T-cell (primary cell): ENCODE results near the gene ING1. TPM values are rescaled to one million over a fixed set of nuclear protein-coding genes. Genes with fewer than 3 reads are reported as not detected.

Experiments
- ATAC-seq, 4 experiments: fragments of 200-7000 bp in 3 of 4; fragments of 150-1000 bp in 1 of 4; cut with Tn5 transposase; replicated peaks in 1 of 4; 1 replicate in 3 of 4; 2 replicates in 1 of 4; pipeline ENCODE4 v1.10.0; 2021; ENCODE audit warnings: moderate library complexity in 3 of 4, mild to moderate bottlenecking in 2 of 4, moderate number of reproducible peaks in 1 of 4
- CTCF ChIA-PET, 2 donors: fragments of 300-600 bp; sonication (Branson Sonifier 250); formaldehyde crosslinking; loops; one replicate each; lab custom pipeline; 2022; ENCODE audit warnings: antibody characterized with exemption in 2 of 2; lab: Charles Lee
- POLR2A ChIA-PET, 2 donors: fragments of 300-600 bp; sonication (Branson Sonifier 250); formaldehyde crosslinking; loops; one replicate each; lab custom pipeline; 2022; ENCODE audit warnings: antibody characterized with exemption in 2 of 2; lab: Charles Lee
- DNase-seq, 35 experiments: peaks; one replicate each; pipeline versions ENCODE4 v3.0.0 to v3.0.0-alpha.2; 2013 to 2023
- H3K27ac ChIP-seq: one replicate; pipeline ENCODE4 v1.5.1; 2013; ENCODE audit warnings: low read length
- H3K27me3 ChIP-seq, 2 experiments: replicated peaks in 1 of 2; 1 replicate in 1 of 2; 2 replicates in 1 of 2; pipeline versions ENCODE4 v1.6.1 to v1.7.0; 2013; ENCODE audit warnings: low read length in 1 of 2, mixed read lengths in 1 of 2; ENCODE audit not compliant: control insufficient read depth in 2 of 2, insufficient read depth in 2 of 2; ENCODE audit errors: extremely low read depth in 1 of 2
- H3K36me3 ChIP-seq, 2 donors: 1 replicate in 1 of 2; 2 replicates in 1 of 2; pipeline versions ENCODE4 v1.6.1 to v1.7.0; 2013; ENCODE audit warnings: low read length in 1 of 2; ENCODE audit not compliant: control insufficient read depth in 2 of 2, insufficient read depth in 1 of 2; ENCODE audit errors: extremely low read depth in 1 of 2
- H3K4me1 ChIP-seq, 2 experiments: 1 replicate in 1 of 2; 2 replicates in 1 of 2; pipeline versions ENCODE4 v1.6.1 to v1.7.0; 2013; ENCODE audit warnings: low read length in 2 of 2, mixed read lengths in 1 of 2; ENCODE audit not compliant: insufficient read depth in 2 of 2, control insufficient read depth in 1 of 2; ENCODE audit errors: extremely low read depth in 1 of 2
- H3K4me3 ChIP-seq, 2 donors: 1 replicate in 1 of 2; 2 replicates in 1 of 2; pipeline versions ENCODE4 v1.5.1 to v1.7.0; 2013; ENCODE audit warnings: mild to moderate bottlenecking in 2 of 2, low read length in 1 of 2, moderate library complexity in 1 of 2; ENCODE audit not compliant: control insufficient read depth in 1 of 2; ENCODE audit errors: extremely low read depth in 1 of 2
- H3K9me3 ChIP-seq: 2 replicates; pipeline ENCODE4 v1.7.0; 2013
- H3K27ac Mint-ChIP-seq, 2 donors: one replicate each; pipeline ENCODE4 v1.8.0; 2020 to 2021; ENCODE audit warnings: mild to moderate bottlenecking in 2 of 2, mixed read lengths in 2 of 2
- H3K27me3 Mint-ChIP-seq, 2 donors: one replicate each; pipeline ENCODE4 v1.8.0; 2021 to 2022; ENCODE audit warnings: mixed read lengths in 2 of 2
- H3K36me3 Mint-ChIP-seq: one replicate; pipeline ENCODE4 v1.8.0; 2021; ENCODE audit warnings: mixed read lengths
- H3K4me1 Mint-ChIP-seq, 3 donors: one replicate each; pipeline ENCODE4 v1.8.0; 2020 to 2022; ENCODE audit warnings: mixed read lengths in 3 of 3, mild to moderate bottlenecking in 1 of 3
- H3K4me3 Mint-ChIP-seq, 3 donors: one replicate each; pipeline ENCODE4 v1.8.0; 2020 to 2022; ENCODE audit warnings: mild to moderate bottlenecking in 3 of 3, mixed read lengths in 3 of 3, moderate library complexity in 3 of 3
- H3K9me3 Mint-ChIP-seq, 3 donors: one replicate each; pipeline ENCODE4 v1.8.0; 2020 to 2022; ENCODE audit warnings: mixed read lengths in 3 of 3
- WGBS: methylation state at CpG from one replicate; pipeline ENCODE4 v1.1.5; 2013; ENCODE audit warnings: missing lambda C conversion rate; ENCODE audit not compliant: insufficient coverage; 5-methylcytosine and 5-hydroxymethylcytosine counted together
- total RNA-seq, 35 experiments: library from RNA in 6 of 35; stranded (reverse) in 6 of 35; fragments of 120-200 nt in 1 of 35; gene quantifications; one replicate each; pipeline versions ENCODE4 v1.2.1 to v1.2.4 and lab custom pipeline; 2013 to 2026

Gene ING1
- total RNA-seq, 5 donors from 2014 or later (not counting 1 experiment from before 2014, with no cell fraction given) = 9.9 to 29.4 (median 25.8) TPM

GRCh38 chr13:110682746-110683145 is 30.8 kb upstream of the ING1 start:
- WGBS = 92% methylated on average over 6 of the region's 12 CpGs
- H3K27me3 Mint-ChIP-seq = no peaks in the 10 kb centered on the region
- Histone ChIP-seq H3K36me3 (peaks cover 21 to 80% of the 10 kb centered on the region in 2 donors), H3K4me1 (peaks cover 0 to 1% of the 10 kb centered on the region in 2 experiments), H3K27ac (no peak overlapping the region), H3K4me3 (no peak overlapping the region), H3K27me3 (no peaks in the 10 kb centered on the region), H3K9me3 (no peaks in the 10 kb centered on the region)
- H3K4me3 Mint-ChIP-seq = no peak overlapping the region
- no peak for DNase-seq
- peaks cover 40% of the 10 kb centered on the region for H3K36me3 Mint-ChIP-seq
- ChIA-PET POLR2A (interaction anchor here in 1 of 2 donors (0.6 kb wide), 1 partner anchor 22 kb away, joined by 3 read pairs; no protein-coding TSS in a partner anchor), CTCF (interaction anchor here (0.6 to 1.9 kb wide), 13 partner anchors 13 to 278 kb away, joined by 3 to 17 read pairs (median 5); partner anchors contain the start of gene CARS2 (in 1 of the 2))
- H3K9me3 Mint-ChIP-seq = no peaks in the 10 kb centered on the region
- peaks cover 0 to 5% (median 3%) of the 10 kb centered on the region in 3 donors for H3K4me1 Mint-ChIP-seq
- no peak for ATAC-seq
- no peak overlapping the region for H3K27ac Mint-ChIP-seq

GRCh38 chr13:110683203-110683883 is 30.2 kb upstream of the ING1 start:
- CTCF ChIA-PET = interaction anchor here (0.6 to 1.9 kb wide), 15 partner anchors 13 to 139 kb away, joined by 3 to 17 read pairs (median 5); partner anchors contain the start of gene CARS2 (in 1 of the 2)
- Histone ChIP-seq H3K4me3 (no peak overlapping the region), H3K27ac (no peak overlapping the region), H3K4me1 (no peaks in the 10 kb centered on the region), H3K36me3 (peaks cover 15 to 75% of the 10 kb centered on the region in 2 donors), H3K27me3 (no peaks in the 10 kb centered on the region), H3K9me3 (no peaks in the 10 kb centered on the region)
- H3K27ac Mint-ChIP-seq = no peak overlapping the region
- ATAC-seq (peak in 3 of 4 experiments; percentile 67 to 71 (median 70)), DNase-seq (peak in 8 of 35 experiments; percentile 13 to 47 (median 22))
- H3K4me1 Mint-ChIP-seq = peaks cover 0 to 3% (median 1%) of the 10 kb centered on the region in 3 donors
- no CpG with 5 or more reads among the region's 5 CpGs for WGBS
- peaks cover 36% of the 10 kb centered on the region for H3K36me3 Mint-ChIP-seq
- H3K4me3 Mint-ChIP-seq = no peak overlapping the region
- POLR2A ChIA-PET = interaction anchor here in 1 of 2 donors (0.6 kb wide), 1 partner anchor 23 kb away, joined by 3 read pairs; no protein-coding TSS in a partner anchor
- H3K27me3 Mint-ChIP-seq = no peaks in the 10 kb centered on the region
- no peaks in the 10 kb centered on the region for H3K9me3 Mint-ChIP-seq

DNA sequence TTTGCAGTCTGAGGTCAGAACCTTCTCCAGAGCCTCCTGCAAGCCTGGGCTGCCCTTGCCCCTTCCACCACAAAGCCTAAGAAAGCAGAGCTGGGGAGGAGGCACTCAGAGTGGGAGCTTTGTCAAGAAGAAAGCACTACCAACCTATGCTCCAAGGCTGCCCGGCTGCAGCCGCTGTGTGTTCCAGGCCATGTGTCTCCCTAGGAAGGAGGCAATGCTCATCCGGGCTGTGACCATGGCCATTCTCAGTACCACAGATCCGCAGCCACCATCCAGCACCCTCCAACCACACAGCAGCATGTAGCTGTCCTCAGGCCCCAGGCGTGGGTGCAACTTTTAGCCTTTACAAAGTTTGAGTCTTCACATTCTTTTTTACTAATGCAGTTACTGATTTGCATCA is 29.6 kb upstream of the ING1 start:
- ATAC-seq = no peak
- H3K36me3 Mint-ChIP-seq = peaks cover 30% of the 10 kb centered on the region
- H3K4me1 Mint-ChIP-seq = peaks cover 0 to 3% (median 0%) of the 10 kb centered on the region in 3 donors
- no peak overlapping the region for H3K27ac Mint-ChIP-seq
- 98% methylated on average over 5 of the region's 5 CpGs for WGBS
- no peaks in the 10 kb centered on the region for H3K4me1 ChIP-seq
- H3K4me3 Mint-ChIP-seq = no peak overlapping the region
- no peaks in the 10 kb centered on the region for H3K27me3 Mint-ChIP-seq
- H3K9me3 Mint-ChIP-seq = no peaks in the 10 kb centered on the region
- H3K27me3 ChIP-seq = no peaks in the 10 kb centered on the region
- ChIA-PET CTCF (interaction anchor here (0.6 to 1.9 kb wide), 12 partner anchors 14 to 138 kb away, joined by 3 to 17 read pairs (median 4); no protein-coding TSS in a partner anchor), POLR2A (no interaction called here)
- no peak overlapping the region for H3K4me3 ChIP-seq
- peaks cover 11 to 70% of the 10 kb centered on the region in 2 donors for H3K36me3 ChIP-seq
- H3K9me3 ChIP-seq = no peaks in the 10 kb centered on the region
- H3K27ac ChIP-seq = no peak overlapping the region
- DNase-seq = no peak

DNA sequence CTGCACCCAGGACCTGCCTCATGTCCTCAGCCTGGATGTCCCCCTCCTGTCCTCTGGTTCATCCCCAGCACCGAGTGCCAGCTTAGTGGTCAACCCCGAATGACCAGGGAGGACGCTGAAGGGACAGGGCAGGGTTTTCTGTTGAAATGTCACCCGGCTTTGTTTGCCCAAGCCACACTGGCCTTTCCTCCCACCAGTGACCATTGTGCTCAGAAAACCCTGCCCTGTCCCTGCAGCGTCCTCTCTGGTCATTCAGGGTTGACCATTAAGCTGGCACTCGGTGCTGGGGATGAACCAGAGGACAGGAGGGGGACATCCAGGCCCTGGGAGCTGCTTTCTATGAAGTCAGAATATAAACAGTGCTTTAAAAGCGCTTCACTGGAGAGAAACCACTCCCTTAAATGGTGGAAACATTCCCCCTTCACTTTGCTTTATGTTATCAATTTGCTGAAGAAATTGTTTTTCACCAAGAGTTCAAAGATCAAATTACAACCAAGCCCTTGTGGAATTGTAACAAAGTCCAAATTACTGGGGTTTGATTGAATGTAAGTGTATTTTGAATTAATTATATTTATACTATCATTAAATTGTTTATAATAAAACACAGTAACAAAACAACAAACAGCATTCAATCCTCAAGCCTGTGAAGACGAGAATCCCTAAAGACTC is 29.0 kb upstream of the ING1 start:
- Mint-ChIP-seq H3K4me1 (peaks cover 0 to 3% (median 0%) of the 10 kb centered on the region in 3 donors), H3K36me3 (peaks cover 32% of the 10 kb centered on the region), H3K4me3 (no peak overlapping the region), H3K9me3 (no peaks in the 10 kb centered on the region), H3K27me3 (no peaks in the 10 kb centered on the region), H3K27ac (no peak overlapping the region)
- POLR2A ChIA-PET = interaction anchor here in 1 of 2 donors (0.6 kb wide), 1 partner anchor 24 kb away, joined by 3 read pairs; no protein-coding TSS in a partner anchor
- CTCF ChIA-PET = interaction anchor here (0.5 to 1.9 kb wide), 8 partner anchors 18 to 292 kb away, joined by 3 to 17 read pairs (median 4); no protein-coding TSS in a partner anchor
- H3K27ac ChIP-seq = no peak overlapping the region
- 93% methylated on average over 5 of the region's 8 CpGs for WGBS
- DNase-seq (no peak), ATAC-seq (no peak)
- peaks cover 8 to 75% of the 10 kb centered on the region in 2 donors for H3K36me3 ChIP-seq
- no peak overlapping the region for H3K4me3 ChIP-seq
- no peaks in the 10 kb centered on the region for H3K27me3 ChIP-seq
- no peaks in the 10 kb centered on the region for H3K4me1 ChIP-seq
- no peaks in the 10 kb centered on the region for H3K9me3 ChIP-seq

GRCh38 chr13:110685305-110686020 is 28.0 kb upstream of the ING1 start:
- no peak overlapping the region for H3K4me3 Mint-ChIP-seq
- H3K4me1 Mint-ChIP-seq = peaks cover 0 to 3% (median under 1%) of the 10 kb centered on the region in 3 donors
- Histone ChIP-seq H3K36me3 (peaks cover 8 to 69% of the 10 kb centered on the region in 2 donors), H3K9me3 (no peaks in the 10 kb centered on the region), H3K27me3 (no peaks in the 10 kb centered on the region), H3K4me3 (no peak overlapping the region), H3K27ac (no peak overlapping the region), H3K4me1 (no peaks in the 10 kb centered on the region)
- no peaks in the 10 kb centered on the region for H3K27me3 Mint-ChIP-seq
- no peak for ATAC-seq
- no peak for DNase-seq
- H3K27ac Mint-ChIP-seq = no peak overlapping the region
- CTCF ChIA-PET = no interaction called here
- peaks cover 33% of the 10 kb centered on the region for H3K36me3 Mint-ChIP-seq
- no peaks in the 10 kb centered on the region for H3K9me3 Mint-ChIP-seq
- 87% methylated on average over 3 of the region's 11 CpGs for WGBS
- POLR2A ChIA-PET = no interaction called here

DNA sequence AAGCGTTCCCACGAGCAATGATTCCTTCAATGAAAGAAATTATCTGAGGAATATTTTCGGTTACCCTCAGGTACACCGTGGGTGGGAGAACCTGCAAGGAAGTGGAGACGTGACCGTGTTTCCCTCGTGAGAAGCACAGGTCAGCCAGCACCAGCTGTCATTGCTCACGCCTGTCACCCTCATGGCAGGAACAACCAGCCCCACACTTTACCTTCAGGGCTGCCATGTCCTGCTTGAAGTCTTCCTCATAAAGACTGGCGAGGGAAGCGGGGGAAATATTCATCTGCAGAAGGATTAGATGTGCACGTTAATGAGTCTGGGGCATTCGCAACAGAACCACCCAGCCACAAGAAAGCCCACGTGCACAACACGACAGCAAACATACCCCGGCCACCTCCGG is 25.8 kb upstream of the ING1 start:
- ChIA-PET POLR2A (no interaction called here), CTCF (no interaction called here)
- Mint-ChIP-seq H3K27me3 (no peaks in the 10 kb centered on the region), H3K4me3 (no peak overlapping the region), H3K4me1 (peaks cover 0 to 7% (median 3%) of the 10 kb centered on the region in 3 donors), H3K27ac (no peak overlapping the region), H3K9me3 (no peaks in the 10 kb centered on the region), H3K36me3 (peaks cover 22% of the 10 kb centered on the region)
- no peak overlapping the region for H3K4me3 ChIP-seq
- DNase-seq = no peak
- H3K27ac ChIP-seq = no peak overlapping the region
- ATAC-seq = no peak
- 95% methylated on average over 15 of the region's 16 CpGs for WGBS
- H3K9me3 ChIP-seq = no peaks in the 10 kb centered on the region
- H3K36me3 ChIP-seq = peaks cover 10 to 50% of the 10 kb centered on the region in 2 donors
- no peaks in the 10 kb centered on the region for H3K4me1 ChIP-seq
- H3K27me3 ChIP-seq = no peaks in the 10 kb centered on the region
